Right atrium auricular region (tissue), 2 donors: ENCODE results near the gene MYH7. TPM values are rescaled to one million over a fixed set of nuclear protein-coding genes. Genes with fewer than 3 reads are reported as not detected.
A peak's percentile ranks its signal among the peaks of the same experiment; 100 is the strongest.

Source experiments
- DNase-seq: peaks from one replicate; pipeline ENCODE4 v3.0.0-alpha.2; 2019; ENCODE audit warnings: low spot score
- H3K27ac ChIP-seq, 2 donors: fragments of 200-600 bp; sonication (generic); 1 replicate in 1 of 2; 2 replicates in 1 of 2; pipeline ENCODE4 v1.5.1; 2016 to 2019
- H3K27me3 ChIP-seq, 2 donors: fragments of 200-600 bp; sonication (generic); one replicate each; pipeline versions ENCODE4 v1.5.1 to v1.6.0; 2017 to 2019
- H3K36me3 ChIP-seq: fragments of 200-600 bp; sonication (generic); one replicate; pipeline ENCODE4 v1.5.1; 2016
- H3K4me1 ChIP-seq, 2 donors: fragments of 200-600 bp; sonication (generic); one replicate each; pipeline versions ENCODE4 v1.5.1 to v1.6.0; 2017 to 2019
- H3K4me3 ChIP-seq, 2 donors: fragments of 200-600 bp; sonication (generic); 1 replicate in 1 of 2; 2 replicates in 1 of 2; pipeline ENCODE4 v1.5.1; 2017 to 2019; ENCODE audit warnings: mild to moderate bottlenecking in 1 of 2, moderate library complexity in 1 of 2
- H3K9me3 ChIP-seq, 2 donors: fragments of 200-600 bp; sonication (generic); one replicate each; pipeline ENCODE4 v1.5.1; 2019
- CTCF ChIP-seq, 2 donors: fragments of 200-600 bp; sonication (generic); IDR thresholded peaks; one replicate each; pipeline ENCODE4 v1.5.1; 2019; ENCODE audit warnings: antibody characterized with exemption in 2 of 2
- total RNA-seq, 2 donors: library from RNA; depleted of rRNA; stranded (reverse); fragments of >200 nt; gene quantifications; one replicate each; pipeline ENCODE4 v1.1.0, GENCODE V29; 2016

Gene MYH7
- total RNA-seq, 2 donors from 2014 or later: 1,082 to 4,592 TPM

DNA sequence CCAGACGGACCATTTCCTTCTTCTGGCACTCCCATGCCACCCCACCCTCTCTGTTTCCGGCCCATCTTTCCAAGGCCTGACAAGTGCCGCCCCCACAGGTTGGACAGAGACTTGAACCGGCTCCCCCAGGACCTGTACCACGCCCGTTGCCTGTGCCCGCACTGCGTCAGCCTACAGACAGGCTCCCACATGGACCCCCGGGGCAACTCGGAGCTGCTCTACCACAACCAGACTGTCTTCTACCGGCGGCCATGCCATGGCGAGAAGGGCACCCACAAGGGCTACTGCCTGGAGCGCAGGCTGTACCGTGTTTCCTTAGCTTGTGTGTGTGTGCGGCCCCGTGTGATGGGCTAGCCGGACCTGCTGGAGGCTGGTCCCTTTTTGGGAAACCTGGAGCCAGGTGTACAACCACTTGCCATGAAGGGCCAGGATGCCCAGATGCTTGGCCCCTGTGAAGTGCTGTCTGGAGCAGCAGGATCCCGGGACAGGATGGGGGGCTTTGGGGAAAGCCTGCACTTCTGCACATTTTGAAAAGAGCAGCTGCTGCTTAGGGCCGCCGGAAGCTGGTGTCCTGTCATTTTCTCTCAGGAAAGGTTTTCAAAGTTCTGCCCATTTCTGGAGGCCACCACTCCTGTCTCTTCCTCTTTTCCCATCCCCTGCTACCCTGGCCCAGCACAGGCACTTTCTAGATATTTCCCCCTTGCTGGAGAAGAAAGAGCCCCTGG, 59.8 kb downstream of the MYH7 start:
- Histone ChIP-seq H3K9me3 (no peaks in the 10 kb centered on the region), H3K4me3 (no peak overlapping the region), H3K27ac (peak overlapping the region in 1 of 2 donors; percentile 42), H3K27me3 (no peaks in the 10 kb centered on the region), H3K4me1 (no peaks in the 10 kb centered on the region), H3K36me3 (no peaks in the 10 kb centered on the region)
- no peak for DNase-seq
- TF ChIP-seq CTCF (IDR thresholded peaks at IDR 0.05): no peak

DNA sequence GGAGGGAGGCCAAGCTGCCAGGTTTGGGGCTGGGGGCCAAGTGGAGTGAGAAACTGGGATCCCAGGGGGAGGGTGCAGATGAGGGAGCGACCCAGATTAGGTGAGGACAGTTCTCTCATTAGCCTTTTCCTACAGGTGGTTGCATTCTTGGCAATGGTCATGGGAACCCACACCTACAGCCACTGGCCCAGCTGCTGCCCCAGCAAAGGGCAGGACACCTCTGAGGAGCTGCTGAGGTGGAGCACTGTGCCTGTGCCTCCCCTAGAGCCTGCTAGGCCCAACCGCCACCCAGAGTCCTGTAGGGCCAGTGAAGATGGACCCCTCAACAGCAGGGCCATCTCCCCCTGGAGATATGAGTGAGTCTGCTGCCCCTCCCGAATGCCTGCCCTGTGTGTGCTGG, 62.4 kb downstream of the MYH7 start:
- DNase-seq: no peak
- no peaks in the 10 kb centered on the region for H3K9me3 ChIP-seq
- no peaks in the 10 kb centered on the region for H3K4me1 ChIP-seq
- H3K4me3 ChIP-seq: no peak overlapping the region
- no peaks in the 10 kb centered on the region for H3K36me3 ChIP-seq
- TF ChIP-seq CTCF (IDR thresholded peaks at IDR 0.05): no peak
- no peak overlapping the region for H3K27ac ChIP-seq
- no peaks in the 10 kb centered on the region for H3K27me3 ChIP-seq

DNA sequence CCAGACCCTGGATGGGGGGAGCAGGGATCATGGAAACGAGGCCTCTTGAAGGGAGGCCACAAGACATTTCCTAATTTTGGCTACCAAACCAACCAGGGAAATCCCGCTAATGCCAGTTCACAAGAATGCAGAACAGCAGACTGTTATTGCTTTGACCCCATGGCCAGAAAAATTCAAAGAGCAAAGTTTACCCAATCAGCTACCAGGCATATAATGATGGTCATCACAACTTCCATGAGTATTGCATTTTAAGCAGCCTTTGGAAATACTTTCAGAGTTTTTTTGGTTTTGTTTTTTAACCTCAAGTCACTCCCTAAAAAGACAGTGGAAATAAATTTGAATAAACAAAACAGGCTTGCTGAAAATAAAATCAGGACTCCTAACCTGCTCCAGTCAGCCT, 63.0 kb downstream of the MYH7 start, which contains the start of gene IL25:
Gene IL25 (plus strand): TSS at position 301 of the 400 bp plus-strand sequence.
- no peak for DNase-seq
- Histone ChIP-seq H3K4me1 (no peaks in the 10 kb centered on the region), H3K36me3 (no peaks in the 10 kb centered on the region), H3K4me3 (no peak within 1 kb of the TSS), H3K27me3 (no peaks in the 10 kb centered on the region), H3K9me3 (no peaks in the 10 kb centered on the region), H3K27ac (no peak within 1 kb of the TSS)
- no peak for TF ChIP-seq CTCF (IDR thresholded peaks at IDR 0.05)

DNA sequence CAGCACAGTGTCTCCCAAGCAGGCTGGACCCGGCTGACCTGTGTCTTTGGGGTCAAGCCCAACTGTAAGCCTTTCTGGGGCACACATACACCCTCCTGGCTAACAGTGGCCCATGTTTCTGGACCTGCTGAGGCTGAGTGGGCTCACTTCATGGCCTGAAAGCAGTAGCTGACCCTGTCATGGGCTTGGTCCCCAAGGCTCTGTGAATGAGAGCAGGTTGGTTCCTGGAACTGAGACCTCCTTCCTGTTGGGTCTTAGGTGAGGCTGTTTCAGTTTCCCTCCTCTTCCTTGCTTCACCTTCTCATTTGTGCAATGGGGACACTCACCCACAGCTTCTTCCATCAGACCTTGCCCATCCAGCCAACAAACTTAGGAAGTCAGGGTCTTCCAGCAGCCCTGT, 63.6 kb downstream of the MYH7 start:
- no peak overlapping the region for H3K4me3 ChIP-seq
- no peak for DNase-seq
- no peaks in the 10 kb centered on the region for H3K4me1 ChIP-seq
- no peaks in the 10 kb centered on the region for H3K36me3 ChIP-seq
- no peak for TF ChIP-seq CTCF (IDR thresholded peaks at IDR 0.05)
- no peaks in the 10 kb centered on the region for H3K27me3 ChIP-seq
- H3K27ac ChIP-seq: no peak overlapping the region
- no peaks in the 10 kb centered on the region for H3K9me3 ChIP-seq

DNA sequence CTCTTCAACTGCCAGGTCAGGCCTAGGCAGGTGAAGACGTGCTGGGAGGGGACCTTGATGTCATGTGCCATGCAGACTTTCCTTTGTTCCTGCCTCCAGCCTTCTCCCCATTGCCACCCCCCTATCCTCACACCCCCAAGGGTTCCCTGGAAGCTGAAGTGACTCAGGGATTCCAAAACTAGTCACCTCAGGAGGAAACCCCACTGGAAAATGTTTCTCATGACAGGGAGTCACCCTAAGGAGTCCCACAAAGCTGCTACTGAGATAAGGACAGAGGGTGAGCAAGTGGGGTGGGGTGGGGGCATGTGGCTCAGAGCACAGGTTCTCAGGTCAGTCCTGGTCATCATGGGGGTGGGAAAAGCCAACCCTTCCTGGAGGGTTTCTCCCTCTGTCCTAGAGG, 65.2 kb downstream of the MYH7 start:
- DNase-seq: no peak
- Histone ChIP-seq H3K27me3 (no peaks in the 10 kb centered on the region), H3K9me3 (no peaks in the 10 kb centered on the region), H3K36me3 (no peaks in the 10 kb centered on the region), H3K27ac (no peak overlapping the region), H3K4me3 (no peak overlapping the region), H3K4me1 (peaks cover 0 to 8% of the 10 kb centered on the region in 2 donors)
- no peak for TF ChIP-seq CTCF (IDR thresholded peaks at IDR 0.05)
